ENCODE measurements around the gene PPM1H.
A peak's percentile ranks its signal among the peaks of the same experiment; 100 is the strongest.

Gene PPM1H

DNA sequence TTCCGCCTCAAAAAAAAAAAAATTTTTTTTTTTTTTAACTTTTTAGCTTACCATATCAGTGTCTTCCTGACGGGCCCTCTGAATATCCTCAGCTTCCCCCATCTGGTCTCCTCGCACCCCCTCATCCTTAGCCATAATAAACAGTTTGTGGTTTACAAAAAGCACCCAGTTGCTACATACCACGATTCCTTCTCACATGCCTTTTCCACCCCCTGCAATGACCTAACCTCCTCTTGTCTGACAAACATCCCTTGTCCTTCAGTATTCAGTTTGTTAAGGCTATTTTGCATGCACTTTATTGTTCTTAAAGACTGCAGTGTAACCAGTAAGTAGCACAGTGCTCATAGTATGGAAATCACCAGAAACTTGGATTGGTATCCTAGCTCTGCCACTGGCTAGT lies 88.5 kb downstream of the PPM1H start:
- H3K9me3 ChIP-seq (ENCODE audit: insufficient read depth, low read length) = no peaks in the 10 kb centered on the region
- H3K9ac ChIP-seq (ENCODE audit: low read length) = no peak overlapping the region
- H3K27me3 ChIP-seq (ENCODE audit: low read depth, low read length) = no peaks in the 10 kb centered on the region
- no peak for TF ChIP-seq CTCF (IDR thresholded peaks at IDR 0.05; ENCODE audit: low read depth, low read length)
- TF ChIP-seq EZH2phosphoT487 (IDR thresholded peaks at IDR 0.05; ENCODE audit: low read depth) = no peak
- H3K36me3 ChIP-seq (replicated peaks; ENCODE audit: low read depth, low read length) = no peaks in the 10 kb centered on the region
- H3K79me2 ChIP-seq (ENCODE audit: low read length) = no peaks in the 10 kb centered on the region
- peaks cover 47% of the 10 kb centered on the region for H3K4me1 ChIP-seq (ENCODE audit: low read length)
- H3K27ac ChIP-seq (ENCODE audit: low read length) = no peak overlapping the region
- H3K4me2 ChIP-seq (ENCODE audit: low read length) = no peak overlapping the region
- H4K20me1 ChIP-seq (ENCODE audit: insufficient read depth, low read length) = no peaks in the 10 kb centered on the region
- no peak overlapping the region for H3K4me3 ChIP-seq (ENCODE audit: low read length)
- H2AFZ ChIP-seq (ENCODE audit: low read depth, low read length) = no peak overlapping the region

DNA sequence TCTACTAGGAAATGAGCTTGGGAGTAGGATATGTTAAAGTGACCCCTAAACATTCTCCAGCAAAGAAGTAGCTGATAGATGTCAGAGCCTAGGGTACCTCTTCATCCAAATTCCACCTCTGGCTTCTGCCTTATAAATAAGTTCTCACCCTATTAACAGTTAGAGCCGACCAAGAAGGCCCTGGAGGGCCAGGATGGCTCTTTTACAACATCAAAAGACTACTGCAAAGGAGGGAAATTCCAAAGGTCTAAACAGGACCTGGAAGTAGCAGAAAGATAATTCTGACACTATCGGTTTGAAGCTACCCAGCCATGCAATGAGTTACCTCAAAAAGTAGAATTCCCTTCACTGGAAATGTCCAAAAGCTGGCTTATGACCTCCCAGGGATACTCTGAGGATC lies 90.0 kb downstream of the PPM1H start:
- no peaks in the 10 kb centered on the region for H3K27me3 ChIP-seq (ENCODE audit: low read depth, low read length)
- no peaks in the 10 kb centered on the region for H4K20me1 ChIP-seq (ENCODE audit: insufficient read depth, low read length)
- no peak overlapping the region for H3K27ac ChIP-seq (ENCODE audit: low read length)
- TF ChIP-seq CTCF (IDR thresholded peaks at IDR 0.05; ENCODE audit: low read depth, low read length) (no peak), EZH2phosphoT487 (IDR thresholded peaks at IDR 0.05; ENCODE audit: low read depth) (no peak)
- no peak overlapping the region for H3K4me3 ChIP-seq (ENCODE audit: low read length)
- no peak overlapping the region for H3K9ac ChIP-seq (ENCODE audit: low read length)
- H3K4me2 ChIP-seq (ENCODE audit: low read length) = no peak overlapping the region
- peaks cover 52% of the 10 kb centered on the region for H3K4me1 ChIP-seq (ENCODE audit: low read length)
- no peaks in the 10 kb centered on the region for H3K79me2 ChIP-seq (ENCODE audit: low read length)
- no peak overlapping the region for H2AFZ ChIP-seq (ENCODE audit: low read depth, low read length)
- H3K9me3 ChIP-seq (ENCODE audit: insufficient read depth, low read length) = no peaks in the 10 kb centered on the region
- no peaks in the 10 kb centered on the region for H3K36me3 ChIP-seq (replicated peaks; ENCODE audit: low read depth, low read length)

- no peak overlapping the region for H3K9ac ChIP-seq (ENCODE audit: low read length)
- TF ChIP-seq CTCF (IDR thresholded peaks at IDR 0.05; ENCODE audit: low read depth, low read length) (no peak), EZH2phosphoT487 (IDR thresholded peaks at IDR 0.05; ENCODE audit: low read depth) (no peak)
- no peaks in the 10 kb centered on the region for H3K9me3 ChIP-seq (ENCODE audit: insufficient read depth, low read length)
- peak overlapping the region; percentile 58 for H3K4me2 ChIP-seq (ENCODE audit: low read length)
- H3K4me1 ChIP-seq (ENCODE audit: low read length) = peaks cover 50% of the 10 kb centered on the region
- no peak overlapping the region for H2AFZ ChIP-seq (ENCODE audit: low read depth, low read length)
- no peaks in the 10 kb centered on the region for H4K20me1 ChIP-seq (ENCODE audit: insufficient read depth, low read length)
- no peaks in the 10 kb centered on the region for H3K79me2 ChIP-seq (ENCODE audit: low read length)
- H3K27ac ChIP-seq (ENCODE audit: low read length) = no peak overlapping the region
- H3K27me3 ChIP-seq (ENCODE audit: low read depth, low read length) = no peaks in the 10 kb centered on the region
- H3K36me3 ChIP-seq (replicated peaks; ENCODE audit: low read depth, low read length) = no peaks in the 10 kb centered on the region
- peak overlapping the region; percentile 30 for H3K4me3 ChIP-seq (ENCODE audit: low read length)
These were observed 91.2 kb downstream of the PPM1H start for GRCh38 chr12:62843716-62844115.

- Histone ChIP-seq H3K9me3 (ENCODE audit: insufficient read depth, low read length) (no peaks in the 10 kb centered on the region), H3K9ac (ENCODE audit: low read length) (no peak overlapping the region), H3K36me3 (replicated peaks; ENCODE audit: low read depth, low read length) (no peaks in the 10 kb centered on the region), H3K4me2 (ENCODE audit: low read length) (peak overlapping the region; percentile 63), H2AFZ (ENCODE audit: low read depth, low read length) (no peak overlapping the region), H3K79me2 (ENCODE audit: low read length) (no peaks in the 10 kb centered on the region), H4K20me1 (ENCODE audit: insufficient read depth, low read length) (no peaks in the 10 kb centered on the region), H3K4me3 (ENCODE audit: low read length) (peak overlapping the region; percentile 30), H3K27ac (ENCODE audit: low read length) (peak overlapping the region; percentile 60), H3K4me1 (ENCODE audit: low read length) (peaks cover 43% of the 10 kb centered on the region), H3K27me3 (ENCODE audit: low read depth, low read length) (no peaks in the 10 kb centered on the region)
- TF ChIP-seq CTCF (IDR thresholded peaks at IDR 0.05; ENCODE audit: low read depth, low read length) = no peak
- no peak for TF ChIP-seq EZH2phosphoT487 (IDR thresholded peaks at IDR 0.05; ENCODE audit: low read depth)
These were observed 93.1 kb downstream of the PPM1H start for GRCh38 chr12:62841846-62842245.

Data from OCI-LY3 (cell line).